Heart right ventricle (tissue), 16 donors: ENCODE measurements around the gene CPT1A. TPM values are rescaled to one million over a fixed set of nuclear protein-coding genes. Genes with fewer than 3 reads are reported as not detected.
A peak's percentile ranks its signal among the peaks of the same experiment; 100 is the strongest.

ENCODE experiments used
- ATAC-seq, 8 donors: fragments of 200-7000 bp; cut with Tn5 transposase; one replicate each; pipeline ENCODE4 v1.9.1; 2020; ENCODE audit warnings: mild to moderate bottlenecking in 8 of 8, moderate library complexity in 8 of 8, moderate number of reproducible peaks in 1 of 8
- DNase-seq, 2 donors: peaks; one replicate each; pipeline ENCODE4 v3.0.0-alpha.2; 2020
- H3K27ac ChIP-seq, 10 donors: fragments of 200-600 bp; sonication (generic) in 2 of 10; one replicate each; pipeline versions ENCODE4 v1.5.0 to v1.8.0; 2020 to 2022; ENCODE audit warnings: mild to moderate bottlenecking in 3 of 10
- H3K27me3 ChIP-seq, 7 donors: fragments of 200-600 bp; one replicate each; pipeline ENCODE4 v1.8.0; 2021 to 2022; ENCODE audit warnings: mild to moderate bottlenecking in 2 of 7
- H3K36me3 ChIP-seq, 9 donors: fragments of 200-600 bp; sonication (generic) in 1 of 9; one replicate each; pipeline versions ENCODE4 v1.5.0 to v1.8.0; 2020 to 2022; ENCODE audit warnings: mild to moderate bottlenecking in 2 of 9
- H3K4me1 ChIP-seq, 9 donors: fragments of 200-600 bp; sonication (generic) in 1 of 9; one replicate each; pipeline versions ENCODE4 v1.5.0 to v1.8.0; 2020 to 2022; ENCODE audit warnings: mild to moderate bottlenecking in 4 of 9
- H3K4me3 ChIP-seq, 10 donors: fragments of 200-600 bp; sonication (generic) in 2 of 10; one replicate each; pipeline versions ENCODE4 v1.5.0 to v1.8.0; 2020 to 2022; ENCODE audit warnings: mild to moderate bottlenecking in 7 of 10, moderate library complexity in 2 of 10
- H3K9me3 ChIP-seq, 11 donors: fragments of 200-600 bp in 10 of 11; sonication (generic) in 2 of 11; one replicate each; pipeline versions ENCODE4 v1.5.0 to v1.8.0; 2013 to 2022; ENCODE audit warnings: mild to moderate bottlenecking in 2 of 11, control low read depth in 1 of 11, moderate library complexity in 1 of 11
- WGBS, 2 donors: extraction: QIAGEN DNeasy Blood & Tissue Kit; methylation state at CpG; one replicate each; pipeline ENCODE4 v1.1.7; 2013; ENCODE audit warnings: inconsistent platforms in 1 of 2; 5-methylcytosine and 5-hydroxymethylcytosine counted together
- intact Hi-C, 10 donors: fragments of 100-400 bp; cut with DNase I; formaldehyde crosslinking; loops; one replicate each; pipeline versions ENCODE4 v1.11.1 to v1.14.2; 2022
- polyA plus RNA-seq, 2 donors: library from polyadenylated mRNA; stranded (reverse); fragments of 200-250 nt; gene quantifications; one replicate each; pipeline ENCODE4 v1.2.3, GENCODE V29; 2013
- total RNA-seq, 10 donors: library from RNA; stranded (reverse); fragmentation: NEBNext Ultra II Directional in 3 of 10; extraction: Animal tissue kit (Norgen Biotek cat#: 25700) in 3 of 10; gene quantifications; one replicate each; pipeline versions ENCODE4 v1.2.1 to v1.2.4, GENCODE V29; 2021 to 2023
- TF ChIP-seq, protein P1 (sequence below), 9 donors: fragments of 200-600 bp; sonication (generic) in 2 of 9; IDR thresholded peaks; one replicate each; pipeline versions ENCODE4 v1.5.0 to v1.8.0; 2021 to 2022; ENCODE audit warnings: antibody characterized with exemption in 9 of 9, mild to moderate bottlenecking in 5 of 9, moderate library complexity in 1 of 9
- donor health status: Arrhythmogenic right ventricular cardiomyopathy.
- donor health status: ischemic (EF 13 %, LVEDD 7.1; RV severe dilation, severe dysfunction).
- donor health status: healthy with polysubstance abuse.
- donor health status: DM: no; HTN: yes; CAD: no.
- donor health status: DM: no; HTN: no; CAD: no.
- donor health status: ischemic (EF 25% LVEDD 6.9; RV normal size, moderate dysfunction).
- donor health status: ischemic (EF 25% LVEDD 5.7; RV mildly dilated, moderate dysfunction).
- donor health status: healthy.
- donor health status: DM: yes; HTN: yes; CAD: no.
- donor health status: Ischemic cardiomyopathy.
- donor health status: ischemic (EF 35%, LVEDD 5.7; RV mildly dilated, moderate dysfunction).
- donor health status: nonischemic (EF 11% LVEDD 7.7; RV severe dilation, severe dysfunction).
- donor health status: DM: yes; HTN: yes; CAD: no.
- donor health status: PGD.
- donor health status: ischemic (EF 29% LVEDD 5.4; RV normal size, mild dysfunction).
- donor health status: nonischemic (EF 23%, LVEDD 6.1; RV moderate dilation, normal function).

CPT1A gene
- total and polyA plus RNA-seq, 12 donors, result 18.8 to 84.4 (median 44.2) TPM

DNA sequence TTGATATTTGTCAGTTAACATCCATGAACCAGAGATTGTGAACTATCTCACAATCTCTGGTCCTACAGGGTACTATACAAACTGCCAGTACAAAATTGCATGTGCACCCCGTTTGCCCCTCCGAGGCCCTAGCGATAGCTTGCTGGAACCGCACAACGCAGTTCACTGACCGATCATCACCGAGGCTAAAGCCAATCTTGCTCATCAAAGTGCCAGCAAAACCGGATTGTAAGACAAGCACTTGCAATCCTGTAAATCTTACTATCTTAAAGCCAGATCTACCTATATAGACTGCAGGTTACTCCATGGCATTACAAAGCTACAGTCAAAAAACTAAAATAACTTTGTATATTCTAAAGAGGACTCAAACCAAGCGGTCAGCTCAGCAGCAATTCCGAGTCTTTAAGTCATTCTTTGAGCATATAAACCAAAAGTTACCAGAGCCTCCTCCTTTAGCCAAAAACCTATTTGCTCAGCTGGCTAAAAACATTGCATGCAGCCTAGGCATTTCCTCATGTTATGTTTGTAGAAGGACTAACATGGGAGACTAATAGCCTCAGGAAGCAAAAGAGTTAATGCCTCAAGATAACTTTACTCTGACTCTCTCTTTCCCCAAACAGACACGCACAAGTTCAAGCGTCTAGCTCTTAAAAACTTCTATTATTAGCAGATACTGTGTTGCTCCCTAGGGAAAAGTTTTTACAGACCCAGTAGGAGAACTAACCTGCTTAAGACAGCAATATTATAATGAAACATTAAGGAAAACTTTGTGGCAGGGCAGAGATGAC lies 30.7 kb upstream of the CPT1A start:
- WGBS, 2 donors, result 56 to 65% methylated on average over 12 of the region's 12 CpGs
- ATAC-seq, result peak in 3 of 8 donors; percentile 31 to 48 (median 42)

DNA sequence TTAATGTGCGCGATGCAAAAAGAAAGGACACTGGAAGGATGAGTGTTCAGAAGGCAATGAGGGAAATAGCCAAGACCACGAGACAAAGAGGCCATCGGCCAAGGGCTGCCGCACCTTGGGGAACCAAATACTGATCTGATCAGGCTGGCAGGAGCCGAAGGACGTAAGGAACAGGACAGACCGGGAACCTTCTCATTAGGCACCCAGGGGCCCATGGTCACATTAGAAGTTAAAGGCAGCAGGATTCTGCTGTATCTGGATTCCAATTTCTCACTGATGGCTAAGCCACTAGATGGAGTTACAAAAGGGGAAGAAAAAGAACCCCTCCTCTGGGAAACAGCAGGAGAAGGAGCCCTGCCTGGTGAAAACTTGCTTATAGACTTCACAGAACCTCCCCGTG lies 28.8 kb upstream of the CPT1A start:
- H3K36me3 ChIP-seq, result no peaks in the 10 kb centered on the region
- peaks cover 5 to 48% (median 21%) of the 10 kb centered on the region in 9 donors for H3K4me1 ChIP-seq
- TF ChIP-seq, protein P1, sequence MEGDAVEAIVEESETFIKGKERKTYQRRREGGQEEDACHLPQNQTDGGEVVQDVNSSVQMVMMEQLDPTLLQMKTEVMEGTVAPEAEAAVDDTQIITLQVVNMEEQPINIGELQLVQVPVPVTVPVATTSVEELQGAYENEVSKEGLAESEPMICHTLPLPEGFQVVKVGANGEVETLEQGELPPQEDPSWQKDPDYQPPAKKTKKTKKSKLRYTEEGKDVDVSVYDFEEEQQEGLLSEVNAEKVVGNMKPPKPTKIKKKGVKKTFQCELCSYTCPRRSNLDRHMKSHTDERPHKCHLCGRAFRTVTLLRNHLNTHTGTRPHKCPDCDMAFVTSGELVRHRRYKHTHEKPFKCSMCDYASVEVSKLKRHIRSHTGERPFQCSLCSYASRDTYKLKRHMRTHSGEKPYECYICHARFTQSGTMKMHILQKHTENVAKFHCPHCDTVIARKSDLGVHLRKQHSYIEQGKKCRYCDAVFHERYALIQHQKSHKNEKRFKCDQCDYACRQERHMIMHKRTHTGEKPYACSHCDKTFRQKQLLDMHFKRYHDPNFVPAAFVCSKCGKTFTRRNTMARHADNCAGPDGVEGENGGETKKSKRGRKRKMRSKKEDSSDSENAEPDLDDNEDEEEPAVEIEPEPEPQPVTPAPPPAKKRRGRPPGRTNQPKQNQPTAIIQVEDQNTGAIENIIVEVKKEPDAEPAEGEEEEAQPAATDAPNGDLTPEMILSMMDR (IDR thresholded peaks at IDR 0.05), result peak in 2 of 9 donors; percentile 28 to 41
- 39 to 63% methylated on average over 9 of the region's 9 CpGs for WGBS, 2 donors
- DNase-seq, result no peak
- intact Hi-C loops, result loop anchor here in 2 of 10 donors (2.0 to 10.0 kb wide), 2 partner anchors 72 to 286 kb away; no protein-coding TSS in a partner anchor
- peak in 5 of 8 donors; percentile 10 to 54 (median 24) for ATAC-seq
- peak overlapping the region in 9 of 10 donors; percentile 23 to 62 (median 56) for H3K4me3 ChIP-seq
- peak overlapping the region in 2 of 10 donors; percentile 20 to 54 for H3K27ac ChIP-seq
- H3K9me3 ChIP-seq, result no peaks in the 10 kb centered on the region
- H3K27me3 ChIP-seq, result no peaks in the 10 kb centered on the region

More for the DNA sequence above, 30.7 kb upstream of the CPT1A start:
- peaks cover 5 to 51% (median 25%) of the 10 kb centered on the region in 9 donors for H3K4me1 ChIP-seq
- H3K4me3 ChIP-seq, result peak overlapping the region in 2 of 10 donors; percentile 1 to 14
- H3K27ac ChIP-seq, result peak overlapping the region in 4 of 10 donors; percentile 20 to 48 (median 38)
- no peaks in the 10 kb centered on the region for H3K36me3 ChIP-seq
- intact Hi-C loops, result loop anchor here in 1 of 10 donors (10.0 kb wide), 1 partner anchor 288 kb away; no protein-coding TSS in a partner anchor
- TF ChIP-seq, protein P1 (IDR thresholded peaks at IDR 0.05), result no peak
- H3K27me3 ChIP-seq, result no peaks in the 10 kb centered on the region
- DNase-seq, result no peak
- H3K9me3 ChIP-seq, result no peaks in the 10 kb centered on the region

DNA sequence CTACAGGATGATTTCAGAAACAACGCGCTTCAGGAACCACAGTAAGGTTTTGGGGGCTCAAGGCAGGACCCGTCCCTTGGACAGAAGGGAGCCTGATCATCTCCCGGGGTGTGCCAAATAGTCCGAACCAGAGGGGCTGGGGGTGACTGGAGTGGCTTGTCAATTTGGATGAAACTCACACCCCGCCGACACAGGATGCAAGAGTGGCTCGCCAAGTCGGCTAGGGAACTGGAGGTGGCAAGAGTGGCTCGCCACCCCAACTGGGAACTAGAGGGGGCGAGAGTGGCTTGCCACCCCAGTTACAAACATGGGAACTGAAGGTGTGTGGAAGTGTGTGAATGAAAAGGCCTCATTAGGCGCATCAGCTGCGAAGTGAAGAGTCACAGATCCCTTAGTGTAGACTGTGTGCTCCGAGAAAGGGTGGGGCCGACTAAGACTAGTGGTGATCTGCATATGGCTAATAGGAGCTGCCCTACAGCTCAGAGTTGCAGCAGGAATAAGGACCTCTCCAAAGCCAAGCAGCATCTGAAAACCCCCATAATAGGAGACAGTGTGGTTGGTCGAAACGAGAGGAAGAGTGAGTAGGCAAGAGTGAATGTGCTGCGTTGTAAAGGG lies 26.6 kb upstream of the CPT1A start:
- H3K4me3 ChIP-seq, result no peak overlapping the region
- H3K4me1 ChIP-seq, result peaks cover 5 to 36% (median 20%) of the 10 kb centered on the region in 9 donors
- 94% methylated on average over 18 of the region's 18 CpGs for WGBS, 2 donors
- ATAC-seq (no peak), DNase-seq (no peak)
- H3K36me3 ChIP-seq, result no peaks in the 10 kb centered on the region
- intact Hi-C loops, result no loop called here
- no peak overlapping the region for H3K27ac ChIP-seq
- no peaks in the 10 kb centered on the region for H3K27me3 ChIP-seq
- H3K9me3 ChIP-seq, result peaks cover 0 to 8% (median 0%) of the 10 kb centered on the region in 11 donors
- TF ChIP-seq, protein P1 (IDR thresholded peaks at IDR 0.05), result no peak

DNA sequence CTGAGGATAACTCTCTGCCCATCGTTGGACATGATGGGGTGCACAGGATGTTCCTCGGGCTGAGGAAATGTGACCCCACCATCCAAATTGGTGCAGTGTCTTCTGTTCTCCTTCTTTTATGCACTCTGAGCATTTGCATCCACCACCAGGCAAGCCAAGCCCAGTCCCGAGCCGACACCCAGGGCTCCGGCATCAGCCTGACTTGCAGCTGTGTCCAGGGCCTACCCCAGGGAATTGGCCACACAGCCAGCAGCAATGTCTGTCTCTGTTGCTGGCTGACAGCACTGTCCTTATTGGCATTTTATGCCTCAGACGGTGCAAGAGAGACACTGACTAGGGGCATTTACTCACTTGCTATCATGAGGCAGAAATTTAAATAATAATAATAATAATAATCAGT lies 25.4 kb upstream of the CPT1A start:
- Histone ChIP-seq H3K27me3 (no peaks in the 10 kb centered on the region), H3K4me3 (no peak overlapping the region), H3K9me3 (peaks cover 0 to 8% (median 0%) of the 10 kb centered on the region in 11 donors), H3K36me3 (no peaks in the 10 kb centered on the region), H3K27ac (no peak overlapping the region), H3K4me1 (peaks cover 2 to 23% (median 16%) of the 10 kb centered on the region in 9 donors)
- TF ChIP-seq, protein P1 (IDR thresholded peaks at IDR 0.05), result no peak
- no peak for DNase-seq
- no peak for ATAC-seq
- intact Hi-C loops, result no loop called here
- WGBS, 2 donors, result 66 to 73% methylated on average over 6 of the region's 6 CpGs
